ENCODE measurements around the gene TIAM2.

DNA sequence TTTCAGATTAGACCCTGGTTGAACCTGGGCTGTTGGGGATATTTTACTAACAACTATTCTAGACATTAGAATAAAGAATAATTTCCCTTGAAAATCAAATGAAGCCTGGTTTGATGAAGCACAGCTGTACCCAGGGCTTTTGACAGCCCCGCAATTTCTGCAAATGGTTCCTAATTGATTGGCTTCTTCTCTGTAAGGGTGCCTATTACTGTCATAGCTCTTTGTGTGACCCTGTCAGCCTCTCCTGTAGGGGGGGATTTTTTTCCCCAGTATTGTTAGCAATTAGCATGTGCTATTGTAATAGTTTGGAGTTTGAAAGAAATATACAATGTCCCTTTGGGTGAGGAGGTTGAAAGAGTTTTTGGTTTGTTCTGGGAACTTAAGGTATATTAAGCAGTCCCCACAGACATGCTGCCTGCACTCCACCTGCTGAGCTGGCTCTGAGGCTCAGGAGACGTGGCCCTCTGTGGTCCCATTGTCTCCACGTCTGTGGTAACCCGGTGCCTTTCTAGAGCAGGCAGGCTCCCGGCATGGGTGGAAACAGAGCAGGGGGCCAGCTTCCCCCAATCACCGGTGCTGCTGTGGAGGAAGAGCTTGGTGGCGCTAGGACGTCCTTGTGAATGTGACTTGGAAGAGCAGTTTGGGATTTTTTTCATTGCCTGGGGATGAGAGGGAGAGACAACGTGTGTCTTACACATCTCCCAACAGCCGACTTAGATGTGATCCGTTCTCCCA, 221.4 kb downstream of the TIAM2 start:
- TF ChIP-seq, protein P1, sequence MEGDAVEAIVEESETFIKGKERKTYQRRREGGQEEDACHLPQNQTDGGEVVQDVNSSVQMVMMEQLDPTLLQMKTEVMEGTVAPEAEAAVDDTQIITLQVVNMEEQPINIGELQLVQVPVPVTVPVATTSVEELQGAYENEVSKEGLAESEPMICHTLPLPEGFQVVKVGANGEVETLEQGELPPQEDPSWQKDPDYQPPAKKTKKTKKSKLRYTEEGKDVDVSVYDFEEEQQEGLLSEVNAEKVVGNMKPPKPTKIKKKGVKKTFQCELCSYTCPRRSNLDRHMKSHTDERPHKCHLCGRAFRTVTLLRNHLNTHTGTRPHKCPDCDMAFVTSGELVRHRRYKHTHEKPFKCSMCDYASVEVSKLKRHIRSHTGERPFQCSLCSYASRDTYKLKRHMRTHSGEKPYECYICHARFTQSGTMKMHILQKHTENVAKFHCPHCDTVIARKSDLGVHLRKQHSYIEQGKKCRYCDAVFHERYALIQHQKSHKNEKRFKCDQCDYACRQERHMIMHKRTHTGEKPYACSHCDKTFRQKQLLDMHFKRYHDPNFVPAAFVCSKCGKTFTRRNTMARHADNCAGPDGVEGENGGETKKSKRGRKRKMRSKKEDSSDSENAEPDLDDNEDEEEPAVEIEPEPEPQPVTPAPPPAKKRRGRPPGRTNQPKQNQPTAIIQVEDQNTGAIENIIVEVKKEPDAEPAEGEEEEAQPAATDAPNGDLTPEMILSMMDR (IDR thresholded peaks at IDR 0.05; ENCODE audit: low read length): no peak
- TF ChIP-seq EZH2 (IDR thresholded peaks at IDR 0.05; ENCODE audit: borderline replicate concordance, low read length): no peak

Measured in OCI-LY1 (cell line).